Activated T-helper 2 cell treated with anti-CD3 and anti-CD28 coated beads, Interferon-gamma antibody, Interleukin-2, Interleukin-4, amounts not matched to agents 10 μg/mL and 5 μg/mL and 100 μg/mL, durations not matched to agents 14 hours and 24 hours and 36 hours (primary cell): ENCODE measurements around the gene SH3BP5L. TPM values are rescaled to one million over a fixed set of nuclear protein-coding genes. Genes with fewer than 3 reads are reported as not detected.

Experiments used
- DNase-seq: peaks from one replicate; pipeline ENCODE4 v3.0.0; 2021; ENCODE audit warnings: low spot score
- H3K27ac Mint-ChIP-seq: one replicate; pipeline ENCODE4 v1.8.0; 2021; ENCODE audit warnings: mixed read lengths
- H3K27me3 Mint-ChIP-seq: one replicate; pipeline ENCODE4 v1.8.0; 2021; ENCODE audit warnings: low read depth, mixed read lengths
- H3K36me3 Mint-ChIP-seq: one replicate; pipeline ENCODE4 v1.8.0; 2021; ENCODE audit warnings: low read depth, mixed read lengths
- H3K4me1 Mint-ChIP-seq: one replicate; pipeline ENCODE4 v1.8.0; 2021; ENCODE audit warnings: low read depth, mixed read lengths
- H3K4me3 Mint-ChIP-seq: one replicate; pipeline ENCODE4 v1.8.0; 2021; ENCODE audit warnings: low read depth, mild to moderate bottlenecking, moderate library complexity, mixed read lengths
- H3K9me3 Mint-ChIP-seq: one replicate; pipeline ENCODE4 v1.8.0; 2021; ENCODE audit warnings: mixed read lengths
- intact Hi-C: fragments of 100-400 bp; cut with micrococcal nuclease; formaldehyde crosslinking; loops from one replicate; pipeline ENCODE4 v1.15.1; 2023
- total RNA-seq: library from RNA; stranded (reverse); gene quantifications from 2 replicates; pipeline ENCODE4 v1.2.3, GENCODE V29; 2022

Gene SH3BP5L
- total RNA-seq, 1 donor from 2014 or later, result 27.1 TPM

DNA sequence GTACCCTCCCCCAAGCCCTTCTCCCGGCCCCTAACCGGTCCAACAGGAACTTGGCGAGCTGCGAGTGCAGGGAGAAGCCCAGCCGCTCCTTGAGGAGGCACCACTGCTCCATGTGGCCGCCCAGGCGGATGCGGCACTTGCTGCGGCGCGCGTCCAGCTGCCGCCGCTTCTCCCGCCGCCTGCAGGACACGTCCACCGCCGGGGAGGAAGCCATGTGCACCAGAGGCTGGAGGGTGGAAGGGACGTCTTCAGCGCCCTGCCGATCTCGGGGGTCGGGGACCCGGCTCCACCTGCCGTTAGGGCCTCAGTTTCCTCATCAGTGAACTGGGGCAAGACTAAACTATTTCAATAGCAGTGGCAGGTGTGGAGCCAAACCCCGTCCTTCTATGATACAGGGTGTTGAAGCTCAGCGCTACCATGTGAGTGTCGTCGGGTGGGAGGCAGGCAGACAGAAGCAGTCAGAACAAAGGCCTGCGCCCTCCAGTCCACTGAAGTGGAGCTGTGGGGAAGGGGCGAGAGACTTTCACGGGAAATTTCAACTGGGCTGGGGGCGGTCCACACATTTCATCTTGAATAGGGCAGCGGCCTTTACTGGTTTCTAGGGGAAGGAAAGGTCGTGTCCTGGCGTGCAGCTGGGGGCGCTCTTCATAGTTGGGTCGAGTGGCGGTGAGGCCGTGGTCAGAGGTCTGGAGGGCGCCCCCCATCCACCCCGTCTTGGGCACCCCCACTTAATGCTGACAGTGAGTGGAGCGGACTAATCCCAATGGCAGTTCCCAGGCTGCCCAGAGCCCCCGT, 32.6 kb upstream of the SH3BP5L start:
- peak overlapping the region; percentile 96 for H3K27ac Mint-ChIP-seq
- DNase-seq, result peak; percentile 30
- no peaks in the 10 kb centered on the region for H3K9me3 Mint-ChIP-seq
- peaks cover 39% of the 10 kb centered on the region for H3K4me1 Mint-ChIP-seq
- peaks cover 35% of the 10 kb centered on the region for H3K36me3 Mint-ChIP-seq
- intact Hi-C loops, result loop anchor here (1.0 kb wide), 2 partner anchors 20 to 32 kb away; partner anchors contain the start of gene ZNF672
- H3K27me3 Mint-ChIP-seq, result no peaks in the 10 kb centered on the region
- peak overlapping the region; percentile 93 for H3K4me3 Mint-ChIP-seq

DNA sequence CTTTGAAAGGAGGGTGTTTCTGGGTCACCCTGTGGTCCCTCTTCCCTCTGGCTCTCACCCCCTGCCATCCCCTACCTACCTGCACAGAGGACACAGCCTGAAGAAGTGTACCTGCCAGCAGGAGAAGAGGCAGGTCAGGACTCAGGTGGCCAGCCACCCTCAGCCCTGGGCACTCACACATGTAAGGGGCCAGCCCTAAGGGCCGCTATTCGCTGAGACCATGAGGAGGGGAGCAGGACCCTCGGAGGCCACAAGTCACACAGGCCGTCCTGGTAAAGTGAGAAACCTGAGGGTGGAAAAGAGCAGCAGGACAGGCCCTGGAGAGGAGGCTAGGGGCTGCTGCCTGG, 32.0 kb upstream of the SH3BP5L start:
- Mint-ChIP-seq H3K27me3 (no peaks in the 10 kb centered on the region), H3K4me3 (peak overlapping the region; percentile 93), H3K4me1 (peaks cover 37% of the 10 kb centered on the region), H3K27ac (peak overlapping the region; percentile 96), H3K9me3 (no peaks in the 10 kb centered on the region), H3K36me3 (peaks cover 35% of the 10 kb centered on the region)
- DNase-seq, result no peak
- intact Hi-C loops, result loop anchor here (1.0 kb wide), 2 partner anchors 19 to 31 kb away; partner anchors contain the start of gene ZNF672

DNA sequence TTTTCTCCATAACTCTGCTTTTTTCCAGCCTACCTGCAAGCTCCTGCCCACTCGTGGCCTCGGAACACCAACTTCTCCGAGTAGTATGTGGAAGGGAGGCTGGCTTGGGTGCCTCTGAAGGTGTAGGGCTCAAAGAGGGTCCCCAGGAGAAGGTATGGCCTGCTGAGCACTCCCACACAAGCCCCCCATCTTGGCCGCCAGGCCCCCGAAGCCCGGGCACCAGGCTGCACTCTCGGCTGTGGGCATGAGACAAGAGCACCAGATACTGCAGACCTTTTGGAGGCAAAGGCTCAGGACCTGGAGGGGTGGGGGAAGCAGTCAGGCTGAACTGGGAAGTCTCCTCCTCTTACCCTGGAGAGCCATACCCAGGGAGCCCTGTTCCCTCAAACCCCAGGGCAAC, 31.5 kb upstream of the SH3BP5L start:
- Mint-ChIP-seq H3K4me3 (peak overlapping the region; percentile 93), H3K36me3 (peaks cover 35% of the 10 kb centered on the region), H3K27ac (peak overlapping the region; percentile 96), H3K9me3 (no peaks in the 10 kb centered on the region), H3K27me3 (no peaks in the 10 kb centered on the region), H3K4me1 (peaks cover 33% of the 10 kb centered on the region)
- DNase-seq, result no peak
- intact Hi-C loops, result no loop called here

DNA sequence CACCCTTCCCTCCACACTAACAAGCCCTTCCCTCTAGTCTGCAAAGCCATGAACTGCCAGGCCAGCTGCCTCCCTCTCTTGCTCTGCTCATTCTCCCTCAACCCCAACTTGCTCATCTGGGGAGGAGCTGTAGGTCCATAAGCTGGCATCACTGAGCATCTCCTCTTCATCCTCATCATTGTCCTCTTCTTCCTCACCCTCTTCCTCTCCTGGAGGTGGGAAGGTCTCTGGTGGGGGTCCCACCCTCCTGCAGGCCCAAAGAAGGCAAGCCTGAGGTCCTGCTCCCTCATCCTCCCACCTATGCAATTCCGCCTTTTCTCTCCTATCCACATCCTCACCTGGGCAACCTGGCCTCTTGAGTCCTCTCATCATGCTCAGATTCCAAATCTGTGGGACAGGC, 30.5 kb upstream of the SH3BP5L start:
- H3K4me1 Mint-ChIP-seq, result peaks cover 30% of the 10 kb centered on the region
- peaks cover 32% of the 10 kb centered on the region for H3K36me3 Mint-ChIP-seq
- H3K27me3 Mint-ChIP-seq, result no peaks in the 10 kb centered on the region
- intact Hi-C loops, result no loop called here
- no peaks in the 10 kb centered on the region for H3K9me3 Mint-ChIP-seq
- no peak for DNase-seq
- H3K4me3 Mint-ChIP-seq, result no peak overlapping the region
- no peak overlapping the region for H3K27ac Mint-ChIP-seq

DNA sequence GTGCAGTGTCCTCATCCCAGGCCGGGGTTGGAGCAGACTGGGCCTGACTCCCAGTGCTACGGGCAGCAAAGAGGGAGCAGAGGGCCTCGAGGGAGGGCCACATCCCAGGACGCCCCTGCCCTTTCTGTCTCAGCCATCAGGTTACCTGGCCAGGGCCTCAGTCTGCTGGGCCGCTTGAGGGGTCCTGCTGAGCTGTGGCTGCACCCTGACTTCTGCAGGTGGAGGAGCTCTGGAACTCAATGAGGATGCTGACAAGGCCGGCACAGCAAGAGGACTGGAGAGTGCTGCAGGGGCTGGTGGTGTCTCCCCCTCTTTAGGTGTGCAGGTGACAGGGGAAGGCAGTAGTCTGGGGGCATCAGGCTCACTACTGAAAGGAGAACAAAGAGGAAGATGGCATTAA, 29.9 kb upstream of the SH3BP5L start:
- H3K9me3 Mint-ChIP-seq, result no peaks in the 10 kb centered on the region
- H3K27ac Mint-ChIP-seq, result no peak overlapping the region
- H3K4me3 Mint-ChIP-seq, result no peak overlapping the region
- H3K27me3 Mint-ChIP-seq, result no peaks in the 10 kb centered on the region
- H3K4me1 Mint-ChIP-seq, result peaks cover 30% of the 10 kb centered on the region
- intact Hi-C loops, result no loop called here
- DNase-seq, result no peak
- H3K36me3 Mint-ChIP-seq, result peaks cover 32% of the 10 kb centered on the region

DNA sequence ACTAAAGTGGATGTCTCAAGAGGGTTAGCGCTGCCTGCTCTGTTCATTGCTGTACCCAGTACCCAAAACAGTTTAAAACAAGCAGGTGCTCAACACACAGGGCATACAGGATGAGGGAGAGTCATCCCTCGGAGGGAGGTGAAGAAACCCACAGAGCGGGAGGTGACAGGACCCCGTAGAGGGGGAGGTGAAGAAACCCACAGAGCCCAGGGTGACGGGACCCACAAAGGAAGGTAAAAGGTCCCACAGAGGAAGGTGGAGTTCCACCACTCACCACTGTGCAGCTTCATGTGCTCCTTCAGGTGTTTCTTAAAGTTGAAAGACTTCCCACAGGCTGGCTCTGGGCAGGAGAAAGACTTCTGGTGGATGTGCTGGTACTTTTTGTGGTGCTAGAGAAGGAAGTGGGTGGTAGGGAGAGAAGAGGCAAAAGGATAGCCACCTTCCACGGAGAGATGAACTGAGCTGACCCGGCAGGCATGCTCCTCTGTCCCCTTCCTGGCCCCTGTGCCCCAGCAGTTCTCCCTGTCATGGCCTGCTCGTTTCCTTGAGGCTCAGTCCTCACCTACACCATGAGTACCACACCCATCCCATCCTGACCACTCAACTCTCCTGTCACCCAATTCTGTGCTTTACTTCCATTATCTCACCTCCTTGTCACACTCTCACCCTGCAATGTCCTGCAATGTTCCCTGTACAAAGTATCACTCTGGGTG, 28.1 kb upstream of the SH3BP5L start:
- Mint-ChIP-seq H3K36me3 (peaks cover 42% of the 10 kb centered on the region), H3K4me1 (peaks cover 21% of the 10 kb centered on the region), H3K27ac (peak overlapping the region; percentile 3), H3K4me3 (no peak overlapping the region), H3K27me3 (no peaks in the 10 kb centered on the region), H3K9me3 (no peaks in the 10 kb centered on the region)
- DNase-seq, result no peak
- intact Hi-C loops, result no loop called here

DNA sequence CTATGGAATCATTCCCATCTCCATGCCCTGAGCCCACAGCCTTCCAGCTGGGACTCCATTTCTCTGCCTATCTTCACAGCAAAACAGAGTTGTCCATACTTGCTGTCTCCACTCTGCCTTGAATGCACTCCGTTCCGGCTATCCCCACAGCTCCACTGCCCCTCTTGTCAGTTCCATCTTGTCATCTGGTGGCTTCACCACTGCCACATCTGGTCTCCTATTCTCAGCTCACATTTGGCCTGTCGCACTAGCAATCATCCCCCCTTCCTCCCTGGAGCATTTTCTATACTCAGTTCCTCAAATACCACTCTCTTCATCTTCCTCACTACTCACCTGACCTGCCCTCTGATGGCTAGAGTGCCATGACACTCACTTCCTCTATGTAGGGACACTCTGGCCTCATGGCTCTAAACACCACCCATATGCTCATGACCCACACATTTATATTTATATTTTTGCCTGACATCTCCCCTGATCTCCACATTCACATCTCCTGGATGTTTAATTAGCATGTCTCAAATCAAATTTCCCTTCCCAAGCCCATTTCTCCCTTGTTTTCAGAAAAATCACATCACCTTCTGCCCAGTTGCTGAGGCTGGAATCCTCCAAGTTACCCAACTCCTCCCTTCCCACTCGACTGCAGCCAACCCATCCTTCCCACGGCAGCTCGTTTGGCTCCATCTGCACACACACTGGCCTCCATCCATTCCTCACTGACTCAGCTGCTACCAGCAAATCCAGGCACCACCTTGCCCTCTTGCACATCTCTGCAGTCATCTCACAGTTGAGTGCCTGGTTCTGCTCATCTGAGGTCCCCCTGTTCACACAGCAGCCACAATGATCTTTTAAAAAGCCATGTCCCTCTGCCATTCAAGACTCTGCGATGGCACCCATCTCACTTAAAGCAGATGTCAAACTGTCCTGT, 27.0 kb upstream of the SH3BP5L start:
- Mint-ChIP-seq H3K9me3 (no peaks in the 10 kb centered on the region), H3K4me3 (no peak overlapping the region), H3K4me1 (peaks cover 19% of the 10 kb centered on the region), H3K36me3 (peaks cover 45% of the 10 kb centered on the region), H3K27me3 (no peaks in the 10 kb centered on the region), H3K27ac (no peak overlapping the region)
- no peak for DNase-seq
- intact Hi-C loops, result no loop called here

DNA sequence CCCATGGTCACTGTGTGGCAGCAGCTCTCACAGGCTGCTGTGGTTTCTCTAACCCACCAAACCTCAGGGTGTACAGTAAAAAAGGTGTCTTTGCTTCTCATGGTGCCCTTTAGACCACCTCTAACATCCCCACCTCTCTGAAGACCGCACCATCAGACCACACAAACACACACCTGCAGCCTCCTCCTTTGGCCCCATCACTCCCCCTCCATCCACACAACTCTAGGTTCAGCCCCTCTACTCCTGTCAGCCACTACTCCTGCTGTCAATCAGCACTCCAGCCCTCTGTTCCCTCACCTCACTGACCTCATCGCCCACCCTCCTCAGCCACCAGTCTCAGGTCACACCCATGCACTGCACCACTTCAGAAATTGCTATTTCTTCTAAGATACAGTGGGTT, 25.7 kb upstream of the SH3BP5L start:
- DNase-seq, result no peak
- intact Hi-C loops, result no loop called here
- Mint-ChIP-seq H3K4me3 (no peak overlapping the region), H3K27ac (no peak overlapping the region), H3K9me3 (no peaks in the 10 kb centered on the region), H3K36me3 (peaks cover 48% of the 10 kb centered on the region), H3K27me3 (no peaks in the 10 kb centered on the region), H3K4me1 (peaks cover 15% of the 10 kb centered on the region)

DNA sequence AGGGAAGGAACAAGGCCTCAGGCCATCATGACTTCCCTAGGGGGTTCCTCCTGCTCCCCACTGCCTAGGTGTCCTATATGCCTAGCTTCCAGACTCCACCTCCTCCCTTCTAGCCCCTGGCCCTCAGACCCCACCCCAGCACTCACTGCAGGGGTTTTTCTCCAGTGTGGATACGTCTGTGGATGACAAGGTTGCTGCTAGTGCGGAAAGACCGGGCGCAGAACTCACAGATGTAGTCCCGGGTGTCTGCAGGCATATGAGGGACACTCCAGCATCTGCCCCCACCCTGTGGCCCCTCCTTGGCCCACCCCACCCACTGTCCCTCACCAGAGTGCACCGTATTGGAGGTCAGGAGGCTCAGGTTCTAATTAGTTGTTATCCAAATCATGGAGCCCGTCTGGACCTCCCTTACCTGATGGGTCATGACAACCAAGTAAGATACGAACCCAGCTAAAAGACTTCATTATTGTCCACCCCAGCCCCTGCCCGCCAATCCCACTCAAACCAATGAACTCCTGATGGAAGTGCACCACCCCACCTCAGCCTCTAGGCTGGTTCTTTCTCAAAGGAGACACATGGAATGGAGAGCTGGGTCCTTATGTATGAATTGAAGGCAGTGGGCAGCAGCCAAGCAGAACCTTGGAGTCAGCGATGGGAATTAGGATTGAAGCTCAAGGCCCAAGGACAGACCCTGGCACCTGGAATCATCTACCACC, 25.0 kb upstream of the SH3BP5L start:
- Mint-ChIP-seq H3K27me3 (no peaks in the 10 kb centered on the region), H3K4me3 (no peak overlapping the region), H3K27ac (no peak overlapping the region), H3K4me1 (peaks cover 12% of the 10 kb centered on the region), H3K36me3 (peaks cover 48% of the 10 kb centered on the region), H3K9me3 (no peaks in the 10 kb centered on the region)
- intact Hi-C loops, result no loop called here
- DNase-seq, result no peak

DNA sequence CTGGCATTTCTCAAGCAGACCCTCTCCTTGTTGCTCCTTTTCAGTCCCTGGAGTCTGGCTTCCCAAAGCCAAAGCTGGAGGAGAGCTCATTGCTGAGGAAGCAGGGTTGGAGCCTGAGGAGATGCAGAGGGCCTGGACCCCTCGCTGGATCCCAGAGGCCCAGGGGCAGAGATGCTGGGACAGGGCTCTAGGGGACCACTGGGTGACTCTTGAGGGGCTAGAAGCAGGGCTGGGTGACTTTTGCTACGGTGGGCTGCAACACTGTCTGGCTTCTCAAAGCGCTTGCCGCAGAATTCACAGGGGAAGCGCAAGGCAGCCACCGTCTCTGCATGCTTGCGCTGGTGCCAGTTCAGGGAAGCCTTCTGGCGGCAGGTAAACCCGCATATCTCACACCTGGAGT, 24.4 kb upstream of the SH3BP5L start:
- no peaks in the 10 kb centered on the region for H3K27me3 Mint-ChIP-seq
- intact Hi-C loops, result no loop called here
- H3K9me3 Mint-ChIP-seq, result no peaks in the 10 kb centered on the region
- peaks cover 10% of the 10 kb centered on the region for H3K4me1 Mint-ChIP-seq
- no peak overlapping the region for H3K4me3 Mint-ChIP-seq
- no peak for DNase-seq
- H3K36me3 Mint-ChIP-seq, result peaks cover 47% of the 10 kb centered on the region
- no peak overlapping the region for H3K27ac Mint-ChIP-seq

DNA sequence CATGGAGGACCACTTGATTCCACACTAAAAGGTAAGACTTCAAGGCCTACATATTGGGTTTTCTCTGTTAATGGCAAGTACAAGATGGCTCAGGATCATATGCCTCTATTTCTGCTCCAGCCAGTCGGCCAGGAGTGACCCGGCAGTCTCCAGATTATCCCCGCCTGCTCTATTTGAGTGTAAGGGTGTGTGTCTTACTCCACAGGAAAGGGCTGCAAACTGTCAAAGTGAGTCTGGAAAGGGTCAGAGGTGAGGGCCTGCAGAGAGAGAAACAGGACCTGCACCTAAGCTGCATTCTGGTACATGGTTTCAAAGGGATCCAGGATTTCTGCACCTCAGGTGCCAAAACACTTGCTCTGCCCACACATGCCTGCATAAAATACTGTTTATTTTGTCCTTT, 23.9 kb upstream of the SH3BP5L start:
- Mint-ChIP-seq H3K27ac (no peak overlapping the region), H3K4me1 (peaks cover 5% of the 10 kb centered on the region), H3K36me3 (peaks cover 43% of the 10 kb centered on the region), H3K27me3 (no peaks in the 10 kb centered on the region), H3K4me3 (no peak overlapping the region), H3K9me3 (no peaks in the 10 kb centered on the region)
- DNase-seq, result no peak
- intact Hi-C loops, result no loop called here

DNA sequence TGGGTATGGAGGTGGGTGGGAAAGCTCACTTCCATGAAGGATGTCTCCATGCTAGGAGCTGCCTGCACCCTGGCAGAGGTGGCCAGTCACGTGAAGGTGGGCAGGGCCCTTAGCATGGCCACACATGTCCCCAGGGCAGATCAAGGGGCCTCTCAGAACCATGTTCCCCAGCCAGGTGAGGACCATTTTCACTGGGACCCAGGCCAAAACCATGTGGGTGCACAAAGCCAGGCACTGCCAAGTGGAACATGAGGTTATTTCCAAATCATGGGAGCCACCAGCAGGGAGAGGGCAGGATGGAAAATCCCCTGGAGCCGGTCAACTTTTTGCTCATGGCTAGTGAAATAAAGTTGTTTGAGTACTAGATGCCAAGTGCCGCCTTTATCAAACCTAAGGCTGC, 23.4 kb upstream of the SH3BP5L start:
- intact Hi-C loops, result no loop called here

More for the DNA sequence above, 23.4 kb upstream of the SH3BP5L start:
- Mint-ChIP-seq H3K9me3 (no peaks in the 10 kb centered on the region), H3K27ac (no peak overlapping the region), H3K4me3 (no peak overlapping the region), H3K27me3 (no peaks in the 10 kb centered on the region), H3K36me3 (peaks cover 43% of the 10 kb centered on the region), H3K4me1 (peaks cover 4% of the 10 kb centered on the region)
- DNase-seq, result no peak
